IMR-90 (cell line): ENCODE data around the gene NELL1.

ENCODE experiments used
- CHD1 ChIP-seq: IDR thresholded peaks from 2 replicates; pipeline ENCODE4 v1.6.1; 2012; ENCODE audit warnings: low read depth, low read length, improper control_type of control experiment
- MAZ ChIP-seq: IDR thresholded peaks from 2 replicates; pipeline ENCODE4 v1.6.1; 2012; ENCODE audit warnings: low read depth, mild to moderate bottlenecking, low read length, improper control_type of control experiment, moderate library complexity, borderline replicate concordance
- POLR2A ChIP-seq: IDR thresholded peaks from 2 replicates; pipeline ENCODE4 v1.6.1; 2012; ENCODE audit warnings: mild to moderate bottlenecking, low read depth, low read length
- RAD21 ChIP-seq: IDR thresholded peaks from 2 replicates; pipeline ENCODE4 v1.6.1; 2012; ENCODE audit warnings: low read length, improper control_type of control experiment
- RCOR1 ChIP-seq: IDR thresholded peaks from 2 replicates; pipeline ENCODE4 v1.6.1; 2012; ENCODE audit warnings: mild to moderate bottlenecking, low read length, improper control_type of control experiment; ENCODE audit not compliant: insufficient replicate concordance
- TF ChIP-seq, protein P1 (sequence below): conservative IDR thresholded peaks from 2 replicates; pipeline ENCODE4 v1.5.1; 2012; ENCODE audit warnings: mild to moderate bottlenecking, low read depth, low read length, improper control_type of control experiment

DNA sequence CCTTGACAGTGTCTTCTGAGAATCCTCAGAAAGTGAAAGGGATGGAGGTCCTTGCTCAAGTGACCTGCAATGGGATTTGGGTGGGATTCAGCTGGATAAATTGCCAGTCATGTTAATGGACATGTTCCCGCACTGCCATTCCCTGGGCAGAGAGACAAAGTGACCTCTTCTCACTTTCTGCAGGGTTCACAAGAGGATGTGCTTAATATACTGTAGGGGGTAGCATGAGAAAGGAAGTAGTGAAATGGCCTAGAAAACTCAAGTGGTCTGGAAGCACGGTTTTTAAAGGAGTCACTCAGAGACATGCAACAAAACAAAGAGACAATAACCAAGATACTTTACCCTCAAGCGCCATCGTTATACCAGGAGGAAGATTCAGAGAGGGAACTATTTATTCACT lies 70.2 kb downstream of the NELL1 start:
- TF ChIP-seq, protein P1, sequence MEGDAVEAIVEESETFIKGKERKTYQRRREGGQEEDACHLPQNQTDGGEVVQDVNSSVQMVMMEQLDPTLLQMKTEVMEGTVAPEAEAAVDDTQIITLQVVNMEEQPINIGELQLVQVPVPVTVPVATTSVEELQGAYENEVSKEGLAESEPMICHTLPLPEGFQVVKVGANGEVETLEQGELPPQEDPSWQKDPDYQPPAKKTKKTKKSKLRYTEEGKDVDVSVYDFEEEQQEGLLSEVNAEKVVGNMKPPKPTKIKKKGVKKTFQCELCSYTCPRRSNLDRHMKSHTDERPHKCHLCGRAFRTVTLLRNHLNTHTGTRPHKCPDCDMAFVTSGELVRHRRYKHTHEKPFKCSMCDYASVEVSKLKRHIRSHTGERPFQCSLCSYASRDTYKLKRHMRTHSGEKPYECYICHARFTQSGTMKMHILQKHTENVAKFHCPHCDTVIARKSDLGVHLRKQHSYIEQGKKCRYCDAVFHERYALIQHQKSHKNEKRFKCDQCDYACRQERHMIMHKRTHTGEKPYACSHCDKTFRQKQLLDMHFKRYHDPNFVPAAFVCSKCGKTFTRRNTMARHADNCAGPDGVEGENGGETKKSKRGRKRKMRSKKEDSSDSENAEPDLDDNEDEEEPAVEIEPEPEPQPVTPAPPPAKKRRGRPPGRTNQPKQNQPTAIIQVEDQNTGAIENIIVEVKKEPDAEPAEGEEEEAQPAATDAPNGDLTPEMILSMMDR = no peak
- TF ChIP-seq POLR2A = no peak
- TF ChIP-seq RCOR1 = no peak
- no peak for TF ChIP-seq RAD21
- TF ChIP-seq CHD1 = no peak
- no peak for TF ChIP-seq MAZ
